HG02884 (cell line): ENCODE measurements around the gene HEATR9.
A peak's percentile ranks its signal among the peaks of the same experiment; 100 is the strongest.
"Not testable (repeated sequence)": the region's sequence is repeated elsewhere in the genome, so short reads cannot be mapped to it uniquely, and the experiment has no call there.

Experiments used
- ATAC-seq: cut with Tn5 transposase; IDR thresholded peaks from one replicate; pipeline ENCODE4 v1.9.1; 2021; ENCODE audit warnings: mild to moderate bottlenecking, moderate library complexity; ENCODE audit not compliant: unreplicated experiment

Gene HEATR9

GRCh38 chr17:35868737-35869136 lies at the start of gene HEATR9:
Gene HEATR9, minus strand, starts transcription at chr17:35868891. Its CDS starts 149 bp downstream, at chr17:35868742.
- no peak for ATAC-seq

- no peak for ATAC-seq
These were observed 49.0 kb upstream of the HEATR9 start for GRCh38 chr17:35917519-35918213.

GRCh38 chr17:35915153-35915964 lies 46.7 kb upstream of the HEATR9 start:
- no peak for ATAC-seq

- no peak for ATAC-seq
These were observed 45.7 kb upstream of the HEATR9 start for GRCh38 chr17:35914354-35914753.

- no peak for ATAC-seq
These were observed 44.9 kb upstream of the HEATR9 start for GRCh38 chr17:35913609-35914008.

- ATAC-seq = no peak
These were observed 44.3 kb upstream of the HEATR9 start for GRCh38 chr17:35912942-35913341.

- ATAC-seq = no peak
These were observed 43.7 kb upstream of the HEATR9 start for GRCh38 chr17:35912339-35912912.

- no peak for ATAC-seq
These were observed 40.7 kb upstream of the HEATR9 start for GRCh38 chr17:35909408-35909807.

- no peak for ATAC-seq
These were observed 39.0 kb upstream of the HEATR9 start for GRCh38 chr17:35907691-35908090.

GRCh38 chr17:35906926-35907637 lies 38.4 kb upstream of the HEATR9 start:
- no peak for ATAC-seq

- no peak for ATAC-seq
These were observed 37.7 kb upstream of the HEATR9 start for GRCh38 chr17:35906191-35906925.

- no peak for ATAC-seq
These were observed 34.8 kb upstream of the HEATR9 start for GRCh38 chr17:35903451-35903850.

- no peak for ATAC-seq
These were observed 33.0 kb upstream of the HEATR9 start for GRCh38 chr17:35901631-35902175.

- ATAC-seq = no peak
These were observed 32.2 kb upstream of the HEATR9 start for GRCh38 chr17:35900708-35901480.

- ATAC-seq = no peak
These were observed 31.6 kb upstream of the HEATR9 start for GRCh38 chr17:35900280-35900679.

- no peak for ATAC-seq
These were observed 29.8 kb upstream of the HEATR9 start for GRCh38 chr17:35898283-35899070.

- not testable (repeated sequence) for ATAC-seq
These were observed 29.1 kb upstream of the HEATR9 start for GRCh38 chr17:35897772-35898171.

GRCh38 chr17:35895636-35896587 lies 27.2 kb upstream of the HEATR9 start:
- peak; percentile 48 for ATAC-seq
